Measurements from ENCODE around the gene GPRIN1.
"Not testable (repeated sequence)": the region's sequence is repeated elsewhere in the genome, so short reads cannot be mapped to it uniquely, and the experiment has no call there.

GPRIN1 gene

GRCh38 chr5:176565760-176566288, 44.1 kb downstream of the GPRIN1 start:
- DNase-seq: no peak

- DNase-seq: no peak
Measured at GRCh38 chr5:176564002-176564401, 46.0 kb downstream of the GPRIN1 start.

GRCh38 chr5:176562189-176562588, 47.8 kb downstream of the GPRIN1 start:
- no peak for DNase-seq

GRCh38 chr5:176561259-176561658, 48.7 kb downstream of the GPRIN1 start:
- DNase-seq: no peak

GRCh38 chr5:176560364-176560763, 49.6 kb downstream of the GPRIN1 start:
- DNase-seq: peak in 1 of 2 experiments; percentile 55

GRCh38 chr5:176559683-176560082, 50.3 kb downstream of the GPRIN1 start:
- DNase-seq: no peak

GRCh38 chr5:176557846-176558245, 52.1 kb downstream of the GPRIN1 start:
- DNase-seq: no peak

- no peak for DNase-seq
Measured at GRCh38 chr5:176553260-176554085, 56.5 kb downstream of the GPRIN1 start.

GRCh38 chr5:176552332-176552869, 57.6 kb downstream of the GPRIN1 start:
- DNase-seq: no peak

- not testable (repeated sequence) for DNase-seq
Measured at GRCh38 chr5:176550937-176551336, 59.0 kb downstream of the GPRIN1 start.

GRCh38 chr5:176550275-176550831, 59.6 kb downstream of the GPRIN1 start:
- DNase-seq: no peak

GRCh38 chr5:176549871-176550270, 60.1 kb downstream of the GPRIN1 start:
- no peak for DNase-seq

- no peak for DNase-seq
Measured at GRCh38 chr5:176548967-176549444, 61.0 kb downstream of the GPRIN1 start, which contains the start of gene CDHR2. Gene CDHR2 (plus strand): TSS chr5:176549342. CDS start chr5:176565353, 16,011 bp downstream.

GRCh38 chr5:176547802-176548201, 62.2 kb downstream of the GPRIN1 start:
- no peak for DNase-seq

All from activated CD4-positive, alpha-beta T cell treated with anti-CD3 and anti-CD28 coated beads, Interleukin-2, amount 50 U/mL, for 48 hours (primary cell).